GM12878 (cell line): ENCODE data around the gene METTL13. TPM values are rescaled to one million over a fixed set of nuclear protein-coding genes. Genes with fewer than 3 reads are reported as not detected.

Source experiments
- FOXM1 ChIP-seq: IDR thresholded peaks from 2 replicates; pipeline ENCODE4 v1.6.1; 2012; ENCODE audit warnings: low read depth, mild to moderate bottlenecking, inconsistent platforms, low read length, moderate library complexity
- HSF1 ChIP-seq: fragments of 150-350 bp; IDR thresholded peaks from 2 replicates; pipeline ENCODE4 v1.6.1; 2014; ENCODE audit warnings: mild to moderate bottlenecking, low read depth, low read length
- IKZF1 ChIP-seq: fragments of 450-650 bp; conservative IDR thresholded peaks from 2 replicates; pipeline ENCODE4 v1.6.1; 2017; ENCODE audit warnings: antibody characterized with exemption, mild to moderate bottlenecking
- MEF2A ChIP-seq: IDR thresholded peaks from 2 replicates; pipeline ENCODE4 v1.6.1; 2011; ENCODE audit warnings: low read depth, mild to moderate bottlenecking, low read length, moderate library complexity; ENCODE audit not compliant: insufficient read depth
- NFIC ChIP-seq: IDR thresholded peaks from 2 replicates; pipeline ENCODE4 v1.6.1; 2012; ENCODE audit warnings: low read depth, mild to moderate bottlenecking, inconsistent platforms, low read length, moderate library complexity
- NFYA ChIP-seq: IDR thresholded peaks from 2 replicates; pipeline ENCODE4 v1.6.1; 2011; ENCODE audit warnings: low read depth, mild to moderate bottlenecking, low read length, improper control_type of control experiment, borderline replicate concordance
- SIX5 ChIP-seq: IDR thresholded peaks from 2 replicates; pipeline ENCODE4 v1.6.1; 2011; ENCODE audit warnings: mild to moderate bottlenecking, low read depth, low read length, moderate library complexity; ENCODE audit not compliant: severe bottlenecking
- SUZ12 ChIP-seq: fragments of 200-600 bp; sonication (generic); IDR thresholded peaks from one replicate; pipeline ENCODE4 v1.6.1; 2018; ENCODE audit warnings: antibody characterized with exemption, mild to moderate bottlenecking; ENCODE audit not compliant: unreplicated experiment
- TCF7 ChIP-seq: IDR thresholded peaks from 2 replicates; pipeline ENCODE4 v1.6.1; 2014; ENCODE audit warnings: antibody characterized with exemption, borderline replicate concordance
- YY1 ChIP-seq: IDR thresholded peaks from 2 replicates; pipeline ENCODE4 v1.6.1; 2011; ENCODE audit warnings: low read depth, mild to moderate bottlenecking, low read length
- ZNF687 ChIP-seq: fragments of 450-650 bp; IDR thresholded peaks from 2 replicates; pipeline ENCODE4 v1.6.1; 2017; ENCODE audit warnings: mild to moderate bottlenecking, moderate library complexity
- ZZZ3 ChIP-seq: IDR thresholded peaks from 2 replicates; pipeline ENCODE4 v1.6.1; 2011; ENCODE audit warnings: low read depth; ENCODE audit not compliant: control insufficient read depth, insufficient read length
- polyA plus RNA-seq, 11 experiments: library from polyadenylated mRNA; depleted of rRNA in 4 of 11; unstranded in 6 of 11; stranded (reverse) in 5 of 11; fragments of >200 nt; fragmentation: Nextera tagmentation in 4 of 11; fragmentation: Illumina TruSeq in 1 of 11; extraction: Ambion mirVana in 4 of 11; extraction: Trizol in 1 of 11; gene quantifications; 1 replicate in 1 of 11; 2 replicates in 10 of 11; pipeline versions ENCODE4 v1.2.1 to v1.2.3, GENCODE V29; 2011 to 2016; ENCODE audit warnings: inconsistent platforms in 2 of 11, missing spikeins in 2 of 11, low read depth in 1 of 11
- total RNA-seq, 4 experiments: library from RNA; depleted of rRNA in 3 of 4; stranded (reverse); fragments of >200 nt in 3 of 4; fragmentation: Illumina TruSeq in 1 of 4; extraction: Trizol in 1 of 4; gene quantifications; 2 replicates each; pipeline versions ENCODE4 v1.2.1 to v1.2.3, GENCODE V29; 2013 to 2021
- TF ChIP-seq, protein P1 (sequence below): fragments of 450-650 bp; formaldehyde crosslinking; IDR thresholded peaks from 2 replicates; pipeline ENCODE4 v1.5.0; 2022; ENCODE audit warnings: mild to moderate bottlenecking, missing genetic modification characterization

METTL13 gene
- total and polyA plus RNA-seq, 10 of the 15 experiments (the other 5 are each of a cell fraction or from before 2014, with no cell fraction given) = 12.2 to 47.2 (median 35.0) TPM

- TF ChIP-seq ZZZ3 (no peak), HSF1 (no peak), ZNF687 (no peak), SUZ12 (no peak), FOXM1 (no peak), YY1 (no peak), IKZF1 (no peak), TCF7 (no peak), MEF2A (no peak), NFYA (no peak), NFIC (no peak), SIX5 (no peak)
- TF ChIP-seq, protein P1, sequence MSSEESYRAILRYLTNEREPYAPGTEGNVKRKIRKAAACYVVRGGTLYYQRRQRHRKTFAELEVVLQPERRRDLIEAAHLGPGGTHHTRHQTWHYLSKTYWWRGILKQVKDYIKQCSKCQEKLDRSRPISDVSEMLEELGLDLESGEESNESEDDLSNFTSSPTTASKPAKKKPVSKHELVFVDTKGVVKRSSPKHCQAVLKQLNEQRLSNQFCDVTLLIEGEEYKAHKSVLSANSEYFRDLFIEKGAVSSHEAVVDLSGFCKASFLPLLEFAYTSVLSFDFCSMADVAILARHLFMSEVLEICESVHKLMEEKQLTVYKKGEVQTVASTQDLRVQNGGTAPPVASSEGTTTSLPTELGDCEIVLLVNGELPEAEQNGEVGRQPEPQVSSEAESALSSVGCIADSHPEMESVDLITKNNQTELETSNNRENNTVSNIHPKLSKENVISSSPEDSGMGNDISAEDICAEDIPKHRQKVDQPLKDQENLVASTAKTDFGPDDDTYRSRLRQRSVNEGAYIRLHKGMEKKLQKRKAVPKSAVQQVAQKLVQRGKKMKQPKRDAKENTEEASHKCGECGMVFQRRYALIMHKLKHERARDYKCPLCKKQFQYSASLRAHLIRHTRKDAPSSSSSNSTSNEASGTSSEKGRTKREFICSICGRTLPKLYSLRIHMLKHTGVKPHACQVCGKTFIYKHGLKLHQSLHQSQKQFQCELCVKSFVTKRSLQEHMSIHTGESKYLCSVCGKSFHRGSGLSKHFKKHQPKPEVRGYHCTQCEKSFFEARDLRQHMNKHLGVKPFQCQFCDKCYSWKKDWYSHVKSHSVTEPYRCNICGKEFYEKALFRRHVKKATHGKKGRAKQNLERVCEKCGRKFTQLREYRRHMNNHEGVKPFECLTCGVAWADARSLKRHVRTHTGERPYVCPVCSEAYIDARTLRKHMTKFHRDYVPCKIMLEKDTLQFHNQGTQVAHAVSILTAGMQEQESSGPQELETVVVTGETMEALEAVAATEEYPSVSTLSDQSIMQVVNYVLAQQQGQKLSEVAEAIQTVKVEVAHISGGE (CRISPR knock-in tag) = no peak
Observed at GRCh38 chr1:171762143-171762563, 19.3 kb upstream of the METTL13 start (continued).
